Naive thymus-derived CD8-positive, alpha-beta T cell (primary cell): ENCODE results near the gene ITGAE. TPM values are rescaled to one million over a fixed set of nuclear protein-coding genes. Genes with fewer than 3 reads are reported as not detected.
A peak's percentile ranks its signal among the peaks of the same experiment; 100 is the strongest.
"Not testable (repeated sequence)": the region's sequence is repeated elsewhere in the genome, so short reads cannot be mapped to it uniquely, and the experiment has no call there.

Source experiments
- ATAC-seq, 2 donors: fragments of 150-1000 bp; cut with Tn5 transposase in 1 of 2; sonication (Bioruptor Pico), chemical (Tn5 transposase) in 1 of 2; 1 replicate in 1 of 2; 2 replicates in 1 of 2; pipeline ENCODE4 v1.10.0; 2021; ENCODE audit warnings: mild to moderate bottlenecking in 2 of 2, moderate library complexity in 2 of 2
- POLR2A ChIA-PET: fragments of 350-600 bp; sonication (Branson Sonifier 250); formaldehyde crosslinking; loops from one replicate; lab custom pipeline; 2021; ENCODE audit warnings: antibody characterized with exemption; lab: Charles Lee
- DNase-seq, 10 donors: peaks; one replicate each; pipeline versions ENCODE4 v3.0.0 to v3.0.0-alpha.2; 2020 to 2022
- H3K27ac Mint-ChIP-seq, 10 donors: one replicate each; pipeline ENCODE4 v1.8.0; 2020 to 2022; ENCODE audit warnings: mild to moderate bottlenecking in 10 of 10, mixed read lengths in 10 of 10, moderate library complexity in 4 of 10, inconsistent platforms in 1 of 10
- H3K27me3 Mint-ChIP-seq, 5 donors: one replicate each; pipeline ENCODE4 v1.8.0; 2021 to 2022; ENCODE audit warnings: mixed read lengths in 5 of 5
- H3K36me3 Mint-ChIP-seq, 3 donors: one replicate each; pipeline ENCODE4 v1.8.0; 2020 to 2022; ENCODE audit warnings: mixed read lengths in 3 of 3, mild to moderate bottlenecking in 2 of 3, inconsistent platforms in 1 of 3
- H3K4me1 Mint-ChIP-seq, 4 donors: one replicate each; pipeline ENCODE4 v1.8.0; 2021 to 2022; ENCODE audit warnings: mixed read lengths in 4 of 4
- H3K4me3 Mint-ChIP-seq, 10 donors: one replicate each; pipeline ENCODE4 v1.8.0; 2020 to 2022; ENCODE audit warnings: mild to moderate bottlenecking in 10 of 10, mixed read lengths in 10 of 10, moderate library complexity in 6 of 10, inconsistent platforms in 1 of 10
- H3K9me3 Mint-ChIP-seq, 9 donors: one replicate each; pipeline ENCODE4 v1.8.0; 2020 to 2022; ENCODE audit warnings: mixed read lengths in 9 of 9, mild to moderate bottlenecking in 3 of 9, inconsistent platforms in 1 of 9, moderate library complexity in 1 of 9
- polyA plus RNA-seq, 3 donors: library from polyadenylated mRNA; unstranded; fragments of 300-500 nt; fragmentation: Illumina TruSeq; gene quantifications; one replicate each; pipeline ENCODE4 v1.2.3, GENCODE V29; 2021
- total RNA-seq, 8 experiments: library from RNA in 2 of 8; stranded (reverse) in 2 of 8; gene quantifications; one replicate each; pipeline ENCODE4 v1.2.3 and lab custom pipeline; 2021 to 2026

ITGAE gene
- total and polyA plus RNA-seq, 5 experiments from 2014 or later = 24.5 to 58.1 (median 52.7) TPM

DNA sequence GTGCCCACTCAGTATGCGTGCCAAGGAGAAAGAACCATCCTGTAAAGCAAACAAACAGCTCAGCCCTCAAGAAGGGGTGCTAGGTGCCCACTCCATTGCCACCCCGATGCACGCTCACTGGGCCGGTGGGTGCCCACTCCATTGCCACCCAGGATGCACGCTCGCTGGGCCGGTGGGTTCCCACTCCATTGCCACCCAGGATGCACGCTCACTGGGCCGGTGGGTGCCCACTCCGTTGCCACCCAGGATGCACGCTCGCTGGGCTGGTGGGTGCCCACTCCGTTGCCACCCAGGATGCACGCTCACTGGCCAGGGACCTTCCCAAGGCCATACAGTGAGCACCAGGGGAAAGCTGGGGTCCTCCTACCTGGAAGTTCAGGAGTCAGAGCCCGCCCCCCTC is 49.2 kb downstream of the ITGAE start:
- POLR2A ChIA-PET = interaction anchor here (0.6 to 2.5 kb wide), 7 partner anchors 9 to 45 kb away, joined by 3 to 8 read pairs (median 3); no protein-coding TSS in a partner anchor
- no peaks in the 10 kb centered on the region for H3K27me3 Mint-ChIP-seq
- H3K9me3 Mint-ChIP-seq = no peaks in the 10 kb centered on the region
- ATAC-seq = no peak
- no peak overlapping the region for H3K4me3 Mint-ChIP-seq
- peaks cover 22 to 57% (median 47%) of the 10 kb centered on the region in 4 donors for H3K4me1 Mint-ChIP-seq
- H3K36me3 Mint-ChIP-seq = no peaks in the 10 kb centered on the region
- no peak for DNase-seq
- peak overlapping the region in 1 of 10 donors; percentile 19 for H3K27ac Mint-ChIP-seq

- H3K36me3 Mint-ChIP-seq = no peaks in the 10 kb centered on the region
- H3K27ac Mint-ChIP-seq = peak overlapping the region; percentile 67 to 93 (median 90)
- POLR2A ChIA-PET = interaction anchor here (1.2 to 2.5 kb wide), 4 partner anchors 10 to 20 kb away, joined by 3 to 8 read pairs (median 6); no protein-coding TSS in a partner anchor
- peak overlapping the region; percentile 60 to 87 (median 78) for H3K4me3 Mint-ChIP-seq
- H3K9me3 Mint-ChIP-seq = no peaks in the 10 kb centered on the region
- ATAC-seq = peak; percentile 61 to 73
- no peaks in the 10 kb centered on the region for H3K27me3 Mint-ChIP-seq
- peaks cover 22 to 57% (median 47%) of the 10 kb centered on the region in 4 donors for H3K4me1 Mint-ChIP-seq
- DNase-seq = peak in 6 of 10 donors; percentile 30 to 71 (median 52)
Measured at GRCh38 chr17:3750926-3751325, 50.1 kb downstream of the ITGAE start.

GRCh38 chr17:3750296-3750695 is 50.7 kb downstream of the ITGAE start:
- ATAC-seq = no peak
- peak overlapping the region; percentile 49 to 87 (median 76) for H3K4me3 Mint-ChIP-seq
- H3K36me3 Mint-ChIP-seq = no peaks in the 10 kb centered on the region
- peaks cover 0 to 2% (median 0%) of the 10 kb centered on the region in 9 donors for H3K9me3 Mint-ChIP-seq
- DNase-seq = no peak
- peaks cover 19 to 51% (median 42%) of the 10 kb centered on the region in 4 donors for H3K4me1 Mint-ChIP-seq
- POLR2A ChIA-PET = interaction anchor here (0.6 to 2.5 kb wide), 4 partner anchors 10 to 43 kb away, joined by 3 to 8 read pairs (median 6); no protein-coding TSS in a partner anchor
- H3K27me3 Mint-ChIP-seq = no peaks in the 10 kb centered on the region
- H3K27ac Mint-ChIP-seq = peak overlapping the region in 9 of 10 donors; percentile 29 to 93 (median 90)

DNA sequence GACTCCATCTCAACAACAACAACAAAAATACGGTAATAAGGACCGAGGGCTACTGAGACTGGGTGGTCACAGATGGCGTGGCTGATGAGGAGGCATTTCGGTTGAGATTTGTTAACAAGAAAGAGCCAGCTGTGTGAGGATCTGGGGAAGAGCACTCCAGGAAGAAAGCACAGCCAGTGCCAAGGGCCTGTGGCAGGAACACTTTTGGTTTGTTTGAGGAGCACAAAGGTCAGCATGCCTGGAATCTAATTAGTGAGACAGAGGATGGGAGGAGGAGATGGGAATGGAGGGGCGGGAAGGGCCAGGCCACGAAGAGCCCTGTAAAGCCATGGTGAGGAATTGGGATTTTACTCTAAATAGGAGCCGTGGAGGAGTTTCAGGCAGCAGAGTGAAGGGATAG is 52.4 kb downstream of the ITGAE start:
- Mint-ChIP-seq H3K27me3 (no peaks in the 10 kb centered on the region), H3K4me3 (peak overlapping the region in 4 of 10 donors; percentile 30 to 42 (median 38)), H3K4me1 (peaks cover 19 to 45% (median 34%) of the 10 kb centered on the region in 4 donors), H3K27ac (peak overlapping the region in 7 of 10 donors; percentile 57 to 86 (median 65)), H3K36me3 (no peaks in the 10 kb centered on the region), H3K9me3 (peaks cover 0 to 2% (median 0%) of the 10 kb centered on the region in 9 donors)
- no peak for ATAC-seq
- POLR2A ChIA-PET = no interaction called here
- DNase-seq = no peak

GRCh38 chr17:3747805-3748204 is 53.2 kb downstream of the ITGAE start:
- H3K27me3 Mint-ChIP-seq = no peaks in the 10 kb centered on the region
- ATAC-seq (no peak), DNase-seq (no peak)
- POLR2A ChIA-PET = interaction anchor here (0.6 to 0.8 kb wide), 2 partner anchors 17 to 24 kb away, joined by 4 read pairs; no protein-coding TSS in a partner anchor
- H3K4me3 Mint-ChIP-seq = no peak overlapping the region
- H3K9me3 Mint-ChIP-seq = peaks cover 0 to 2% (median 0%) of the 10 kb centered on the region in 9 donors
- H3K27ac Mint-ChIP-seq = peak overlapping the region in 2 of 10 donors; percentile 26 to 34
- H3K4me1 Mint-ChIP-seq = peaks cover 14 to 46% (median 35%) of the 10 kb centered on the region in 4 donors
- no peaks in the 10 kb centered on the region for H3K36me3 Mint-ChIP-seq

DNA sequence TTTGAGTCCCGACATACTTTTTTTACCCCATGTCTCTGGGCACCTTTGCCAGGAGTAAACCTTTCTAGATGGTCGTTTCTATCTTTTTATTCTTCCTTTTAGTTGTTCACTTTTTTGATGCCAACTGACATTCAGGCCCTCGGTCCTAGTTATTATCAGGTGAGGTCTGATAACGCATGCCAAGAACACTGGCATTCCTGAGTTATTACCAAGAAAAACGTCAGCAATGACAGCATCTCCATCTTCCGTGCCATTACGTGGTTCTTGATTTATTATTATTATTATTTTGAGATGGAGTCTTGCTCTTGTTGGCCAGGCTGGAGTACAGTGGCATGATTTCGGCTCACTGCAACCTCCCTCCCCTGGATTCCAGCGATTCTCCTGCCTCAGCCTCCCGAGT is 55.9 kb downstream of the ITGAE start:
- H3K4me1 Mint-ChIP-seq = peaks cover 9 to 40% (median 33%) of the 10 kb centered on the region in 4 donors
- no peak overlapping the region for H3K27ac Mint-ChIP-seq
- H3K27me3 Mint-ChIP-seq = no peaks in the 10 kb centered on the region
- no peaks in the 10 kb centered on the region for H3K36me3 Mint-ChIP-seq
- DNase-seq (no peak), ATAC-seq (no peak)
- peaks cover 0 to 3% (median 2%) of the 10 kb centered on the region in 9 donors for H3K9me3 Mint-ChIP-seq
- POLR2A ChIA-PET = no interaction called here
- no peak overlapping the region for H3K4me3 Mint-ChIP-seq

- POLR2A ChIA-PET = no interaction called here
- no peak for DNase-seq
- H3K36me3 Mint-ChIP-seq = no peaks in the 10 kb centered on the region
- H3K27ac Mint-ChIP-seq = peak overlapping the region in 1 of 10 donors; percentile 25
- H3K27me3 Mint-ChIP-seq = no peaks in the 10 kb centered on the region
- H3K4me1 Mint-ChIP-seq = peaks cover 14 to 41% (median 35%) of the 10 kb centered on the region in 4 donors
- H3K9me3 Mint-ChIP-seq = peaks cover 0 to 5% (median 2%) of the 10 kb centered on the region in 9 donors
- no peak for ATAC-seq
- no peak overlapping the region for H3K4me3 Mint-ChIP-seq
Measured at GRCh38 chr17:3744014-3744413, 57.0 kb downstream of the ITGAE start.

GRCh38 chr17:3740611-3741073 is 60.3 kb downstream of the ITGAE start:
- ATAC-seq (peak; percentile 35 to 55), DNase-seq (peak in 4 of 10 donors; percentile 21 to 44 (median 36))
- POLR2A ChIA-PET = interaction anchor here (0.6 to 3.4 kb wide), 7 partner anchors 10 to 105 kb away, joined by 3 to 10 read pairs (median 5); partner anchors contain the start of gene NCBP3
- peak overlapping the region; percentile 21 to 92 (median 88) for H3K27ac Mint-ChIP-seq
- no peaks in the 10 kb centered on the region for H3K27me3 Mint-ChIP-seq
- peaks cover 19 to 51% (median 45%) of the 10 kb centered on the region in 4 donors for H3K4me1 Mint-ChIP-seq
- peak overlapping the region; percentile 43 to 78 (median 64) for H3K4me3 Mint-ChIP-seq
- H3K36me3 Mint-ChIP-seq = no peaks in the 10 kb centered on the region
- peaks cover 0 to 5% (median 2%) of the 10 kb centered on the region in 9 donors for H3K9me3 Mint-ChIP-seq

- Mint-ChIP-seq H3K27me3 (no peaks in the 10 kb centered on the region), H3K36me3 (no peaks in the 10 kb centered on the region), H3K4me1 (peaks cover 19 to 51% (median 45%) of the 10 kb centered on the region in 4 donors), H3K27ac (peak overlapping the region; percentile 25 to 92 (median 82)), H3K9me3 (peaks cover 0 to 5% (median 2%) of the 10 kb centered on the region in 9 donors), H3K4me3 (peak overlapping the region in 8 of 10 donors; percentile 11 to 83 (median 38))
- DNase-seq (no peak), ATAC-seq (no peak)
- POLR2A ChIA-PET = interaction anchor here (1.1 to 3.6 kb wide), 6 partner anchors 16 to 106 kb away, joined by 4 to 23 read pairs (median 4); partner anchors contain the start of genes HASPIN and NCBP3
Measured at GRCh38 chr17:3739422-3740124, 61.4 kb downstream of the ITGAE start.

DNA sequence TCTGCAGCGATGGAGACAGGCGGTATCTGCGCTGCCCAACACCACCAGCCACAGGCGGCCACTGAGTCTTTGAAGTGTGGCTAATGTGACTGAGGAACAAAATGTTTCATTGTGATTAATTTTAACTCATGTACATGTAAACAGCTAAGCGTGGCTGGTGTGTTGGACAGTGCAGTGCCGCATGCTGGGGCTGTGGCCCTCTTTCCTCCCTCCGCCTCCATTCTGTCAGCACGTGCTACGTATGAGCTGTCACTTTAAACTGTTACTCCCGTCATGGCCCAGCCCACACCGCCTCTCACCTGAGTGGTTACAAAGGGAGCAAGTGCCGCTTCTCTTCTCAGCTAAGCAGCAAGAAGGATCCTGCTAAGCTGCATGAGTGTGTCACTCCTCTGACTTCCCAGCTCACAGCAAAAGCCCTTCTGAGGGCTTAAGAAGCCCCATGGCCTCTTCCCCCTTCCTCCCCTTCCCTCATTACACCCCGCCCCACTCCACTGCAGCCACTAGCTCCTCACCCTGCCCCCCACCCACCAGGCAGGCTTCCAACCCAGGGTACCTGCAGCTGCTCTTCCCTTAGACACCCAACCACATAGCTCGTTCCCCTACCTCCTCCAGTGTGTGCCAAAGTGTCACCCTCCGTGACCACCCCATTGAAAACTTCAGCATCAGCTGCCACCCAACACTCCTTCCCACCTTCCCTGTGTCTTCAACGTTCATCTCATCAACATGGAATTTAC is 62.3 kb downstream of the ITGAE start:
- ATAC-seq (peak; percentile 84 to 90), DNase-seq (peak; percentile 33 to 77 (median 52))
- Mint-ChIP-seq H3K4me1 (peaks cover 19 to 54% (median 45%) of the 10 kb centered on the region in 4 donors), H3K36me3 (no peaks in the 10 kb centered on the region), H3K27me3 (no peaks in the 10 kb centered on the region), H3K4me3 (peak overlapping the region; percentile 12 to 83 (median 54)), H3K27ac (peak overlapping the region; percentile 25 to 91 (median 84)), H3K9me3 (peaks cover 0 to 5% (median 2%) of the 10 kb centered on the region in 9 donors)
- POLR2A ChIA-PET = interaction anchor here (0.6 to 3.6 kb wide), 14 partner anchors 13 to 404 kb away, joined by 3 to 23 read pairs (median 4); partner anchors contain the start of genes HASPIN, NCBP3, P2RX5 and ZZEF1

GRCh38 chr17:3735515-3735914 is 65.5 kb downstream of the ITGAE start:
- H3K4me3 Mint-ChIP-seq = no peak overlapping the region
- POLR2A ChIA-PET = no interaction called here
- no peaks in the 10 kb centered on the region for H3K27me3 Mint-ChIP-seq
- peaks cover 17 to 43% (median 34%) of the 10 kb centered on the region in 4 donors for H3K4me1 Mint-ChIP-seq
- DNase-seq (no peak), ATAC-seq (no peak)
- no peaks in the 10 kb centered on the region for H3K36me3 Mint-ChIP-seq
- no peak overlapping the region for H3K27ac Mint-ChIP-seq
- H3K9me3 Mint-ChIP-seq = peaks cover 0 to 2% (median 0%) of the 10 kb centered on the region in 9 donors

DNA sequence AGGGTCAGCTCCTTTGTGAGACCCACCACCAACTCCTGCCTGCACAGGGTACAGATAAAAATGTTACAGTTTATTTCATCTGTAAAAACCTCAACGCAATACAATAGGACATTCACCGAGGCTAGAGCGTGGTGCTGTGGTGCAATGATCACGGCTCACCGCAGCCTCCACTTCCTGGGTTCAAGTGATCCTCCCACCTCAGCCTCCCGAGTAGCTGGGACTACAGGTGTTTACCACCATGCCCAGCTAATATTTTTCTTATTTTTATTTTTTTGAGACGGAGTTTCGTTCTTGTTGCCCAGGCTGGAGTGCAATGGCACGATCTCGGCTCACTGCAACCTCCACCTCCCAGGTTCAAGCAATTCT is 66.1 kb downstream of the ITGAE start:
- H3K4me3 Mint-ChIP-seq, H3K27ac Mint-ChIP-seq, H3K9me3 Mint-ChIP-seq, ATAC-seq, H3K36me3 Mint-ChIP-seq, DNase-seq, H3K27me3 Mint-ChIP-seq: not testable (repeated sequence)
- H3K4me1 Mint-ChIP-seq = peaks cover 17 to 37% (median 28%) of the 10 kb centered on the region in 4 donors
- POLR2A ChIA-PET = interaction anchor here (0.8 kb wide), 1 partner anchor 12 kb away, joined by 3 read pairs; no protein-coding TSS in a partner anchor
